Left colon (tissue), 2 donors: ENCODE results near the gene RFX1. TPM values are rescaled to one million over a fixed set of nuclear protein-coding genes. Genes with fewer than 3 reads are reported as not detected.
"Not testable (repeated sequence)": the region's sequence is repeated elsewhere in the genome, so short reads cannot be mapped to it uniquely, and the experiment has no call there.

Experiments used
- ATAC-seq: fragments of 200-7000 bp; cut with Tn5 transposase; one replicate; pipeline ENCODE4 v1.9.1; 2020; ENCODE audit warnings: mild to moderate bottlenecking, moderate library complexity
- DNase-seq, 2 donors: peaks; one replicate each; pipeline ENCODE4 v3.0.0-alpha.2; 2020
- intact Hi-C, 2 donors: fragments of 100-400 bp; cut with DNase I in 1 of 2; cut with micrococcal nuclease in 1 of 2; formaldehyde crosslinking; loops; one replicate each; pipeline versions ENCODE4 v1.11.2 to v1.14.0; 2022; cut with DNase I, micrococcal nuclease
- total RNA-seq, 2 donors: library from RNA; stranded (reverse); fragmentation: NEBNext Ultra II Directional; extraction: Animal tissue kit (Norgen Biotek cat#: 25700); gene quantifications; one replicate each; pipeline ENCODE4 v1.2.1, GENCODE V29; 2021
- donor health status: DM: no; HTN: no; CAD: no.
- donor health status: DM: yes; HTN: yes; CAD: no.

The RFX1 gene
- total RNA-seq, 2 donors from 2014 or later = 11.6 to 12.0 TPM

- DNase-seq = no peak
- ATAC-seq = no peak
- intact Hi-C loops = no loop called here
These were observed 79.4 kb downstream of the RFX1 start for GRCh38 chr19:13926715-13927114.

GRCh38 chr19:13926010-13926409, 80.1 kb downstream of the RFX1 start:
- no peak for DNase-seq
- no peak for ATAC-seq
- intact Hi-C loops = no loop called here

- intact Hi-C loops = no loop called here
- DNase-seq (no peak), ATAC-seq (no peak)
These were observed 82.7 kb downstream of the RFX1 start for GRCh38 chr19:13923194-13923987.

- ATAC-seq, intact Hi-C loops, DNase-seq: not testable (repeated sequence)
These were observed 84.0 kb downstream of the RFX1 start for GRCh38 chr19:13922118-13922517.

GRCh38 chr19:13920940-13921747, 85.0 kb downstream of the RFX1 start:
- intact Hi-C loops = no loop called here
- peak; percentile 61 for ATAC-seq
- DNase-seq = no peak

- DNase-seq (no peak), ATAC-seq (no peak)
- intact Hi-C loops = no loop called here
These were observed 85.6 kb downstream of the RFX1 start for GRCh38 chr19:13920524-13920923.

GRCh38 chr19:13918726-13919411, 87.3 kb downstream of the RFX1 start:
- intact Hi-C loops = no loop called here
- DNase-seq (no peak), ATAC-seq (peak; percentile 11)

GRCh38 chr19:13917888-13918406, 88.2 kb downstream of the RFX1 start:
- ATAC-seq = no peak
- DNase-seq = no peak
- intact Hi-C loops = no loop called here

- ATAC-seq (no peak), DNase-seq (no peak)
- intact Hi-C loops = no loop called here
These were observed 91.3 kb downstream of the RFX1 start for GRCh38 chr19:13914777-13915176.

- DNase-seq (no peak), ATAC-seq (no peak)
- intact Hi-C loops = no loop called here
These were observed 92.8 kb downstream of the RFX1 start for GRCh38 chr19:13913352-13913751.

Other genes starting within 250 kb of the RFX1 start
- 10 to 100 TPM; 31.3 to 31.8 TPM for gene MRI1, start 241.8 kb downstream of the RFX1 start, total RNA-seq
- gene C19orf53, start 231.9 kb downstream of the RFX1 start, total RNA-seq = 10 to 100 TPM; 44.9 to 46.7 TPM
- gene ZSWIM4, start 210.9 kb downstream of the RFX1 start, total RNA-seq = 1 to 10 TPM; 3.0 TPM
- under 1 TPM in 1 of 2 donors, not detected in 1; 0.56 TPM for gene NANOS3, start 129.2 kb downstream of the RFX1 start, total RNA-seq
- 1 to 10 TPM; 7.9 to 9.1 TPM for gene BRME1, start 100.2 kb downstream of the RFX1 start, total RNA-seq
- gene CC2D1A, start 100.1 kb downstream of the RFX1 start, total RNA-seq = 100 to 1,000 TPM in 1 of 2 donors, 10 to 100 TPM in 1; 90.8 to 132 TPM
- 1 to 10 TPM; 2.7 to 5.3 TPM for gene PODNL1, start 67.9 kb downstream of the RFX1 start, total RNA-seq
- gene DCAF15, start 53.8 kb downstream of the RFX1 start, total RNA-seq = 10 to 100 TPM; 30.5 to 33.9 TPM
- gene RLN3, start 21.8 kb upstream of the RFX1 start, total RNA-seq = not detected
- gene IL27RA, start 25.4 kb upstream of the RFX1 start, total RNA-seq = 1 to 10 TPM; 1.9 to 3.6 TPM
- gene PALM3, start 55.8 kb upstream of the RFX1 start, total RNA-seq = under 1 TPM; 0.59 to 0.79 TPM
- 10 to 100 TPM; 32.9 to 40.3 TPM for gene MISP3, start 66.5 kb upstream of the RFX1 start, total RNA-seq
- gene C19orf67, start 79.5 kb upstream of the RFX1 start, total RNA-seq = under 1 TPM in 1 of 2 donors, not detected in 1; 0.42 TPM
- 10 to 100 TPM; 45.8 to 51.5 TPM for gene SAMD1, start 84.4 kb upstream of the RFX1 start, total RNA-seq
- 10 to 100 TPM; 78.8 to 80.1 TPM for gene PRKACA, start 111.4 kb upstream of the RFX1 start, total RNA-seq
- 10 to 100 TPM in 1 of 2 donors, 1 to 10 TPM in 1; 6.5 to 12.5 TPM for gene ASF1B, start 130.3 kb upstream of the RFX1 start, total RNA-seq
- 10 to 100 TPM; 34.6 to 55.9 TPM for gene ADGRL1, start 199.8 kb upstream of the RFX1 start, total RNA-seq